Astrocyte (in vitro differentiated cells and primary cell): ENCODE measurements around the gene CCSER1.
"Not testable (repeated sequence)": the region's sequence is repeated elsewhere in the genome, so short reads cannot be mapped to it uniquely, and the experiment has no call there.

Experiments
- EZH2 ChIP-seq: IDR thresholded peaks from 2 replicates; pipeline ENCODE4 v1.6.1; 2012; ENCODE audit warnings: mild to moderate bottlenecking, low read length, inconsistent platforms; ENCODE audit not compliant: insufficient read depth
- TF ChIP-seq, protein P1 (sequence below): IDR thresholded peaks from 2 replicates; pipeline ENCODE4 v1.5.1; 2011; ENCODE audit warnings: low read depth, mild to moderate bottlenecking, inconsistent platforms, low read length, moderate library complexity; ENCODE audit not compliant: insufficient read depth

DNA sequence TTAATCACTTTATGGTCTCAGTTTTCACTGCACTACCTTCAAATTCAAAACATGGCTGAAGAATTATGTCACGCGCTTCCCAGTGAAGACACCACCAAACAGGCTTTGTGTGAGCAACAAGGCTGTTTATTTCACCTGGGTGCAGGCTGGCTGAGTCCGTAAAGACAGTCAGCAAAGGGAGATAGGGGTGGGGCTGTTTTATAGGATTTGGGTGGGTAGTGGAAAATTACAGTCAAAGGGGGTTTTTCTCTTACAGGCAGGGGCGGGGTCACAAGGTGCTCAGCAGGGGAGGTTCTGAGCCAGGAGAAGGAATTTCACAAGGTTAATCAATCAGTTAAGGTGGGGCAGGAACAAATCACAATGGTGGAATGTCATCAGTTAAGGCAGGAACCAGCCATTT lies 1141.3 kb downstream of the CCSER1 start:
- not testable (repeated sequence) for TF ChIP-seq EZH2
- TF ChIP-seq, protein P1, sequence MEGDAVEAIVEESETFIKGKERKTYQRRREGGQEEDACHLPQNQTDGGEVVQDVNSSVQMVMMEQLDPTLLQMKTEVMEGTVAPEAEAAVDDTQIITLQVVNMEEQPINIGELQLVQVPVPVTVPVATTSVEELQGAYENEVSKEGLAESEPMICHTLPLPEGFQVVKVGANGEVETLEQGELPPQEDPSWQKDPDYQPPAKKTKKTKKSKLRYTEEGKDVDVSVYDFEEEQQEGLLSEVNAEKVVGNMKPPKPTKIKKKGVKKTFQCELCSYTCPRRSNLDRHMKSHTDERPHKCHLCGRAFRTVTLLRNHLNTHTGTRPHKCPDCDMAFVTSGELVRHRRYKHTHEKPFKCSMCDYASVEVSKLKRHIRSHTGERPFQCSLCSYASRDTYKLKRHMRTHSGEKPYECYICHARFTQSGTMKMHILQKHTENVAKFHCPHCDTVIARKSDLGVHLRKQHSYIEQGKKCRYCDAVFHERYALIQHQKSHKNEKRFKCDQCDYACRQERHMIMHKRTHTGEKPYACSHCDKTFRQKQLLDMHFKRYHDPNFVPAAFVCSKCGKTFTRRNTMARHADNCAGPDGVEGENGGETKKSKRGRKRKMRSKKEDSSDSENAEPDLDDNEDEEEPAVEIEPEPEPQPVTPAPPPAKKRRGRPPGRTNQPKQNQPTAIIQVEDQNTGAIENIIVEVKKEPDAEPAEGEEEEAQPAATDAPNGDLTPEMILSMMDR: not testable (repeated sequence)
